NCI-H2196 (cell line): ENCODE measurements around the gene ANKS3.
"Not testable (repeated sequence)": the region's sequence is repeated elsewhere in the genome, so short reads cannot be mapped to it uniquely, and the experiment has no call there.

ENCODE experiments used
- DNase-seq: peaks from one replicate; lab custom pipeline; 2025; ENCODE audit not compliant: unreplicated experiment; lab: John Stamatoyannopoulos, UW

Gene ANKS3

DNA sequence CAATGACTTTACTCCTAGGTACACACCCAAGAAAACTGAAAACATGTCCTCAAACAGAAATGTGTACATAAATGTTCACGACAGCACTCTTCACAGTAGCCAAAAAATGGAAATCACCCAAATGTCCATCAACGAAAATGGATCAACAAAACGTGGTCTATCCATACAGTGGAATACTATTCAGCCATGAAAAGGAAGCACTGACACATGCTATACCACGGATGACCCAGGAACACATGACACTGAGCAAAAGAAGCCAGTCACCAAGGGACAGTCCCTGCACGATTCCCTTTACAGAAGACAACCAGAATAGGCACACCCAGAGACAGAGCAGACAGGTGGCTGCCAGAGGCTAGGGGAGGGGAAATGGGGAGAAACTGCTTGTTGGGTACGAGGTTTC lies 21.6 kb upstream of the ANKS3 start:
- no peak for DNase-seq

DNA sequence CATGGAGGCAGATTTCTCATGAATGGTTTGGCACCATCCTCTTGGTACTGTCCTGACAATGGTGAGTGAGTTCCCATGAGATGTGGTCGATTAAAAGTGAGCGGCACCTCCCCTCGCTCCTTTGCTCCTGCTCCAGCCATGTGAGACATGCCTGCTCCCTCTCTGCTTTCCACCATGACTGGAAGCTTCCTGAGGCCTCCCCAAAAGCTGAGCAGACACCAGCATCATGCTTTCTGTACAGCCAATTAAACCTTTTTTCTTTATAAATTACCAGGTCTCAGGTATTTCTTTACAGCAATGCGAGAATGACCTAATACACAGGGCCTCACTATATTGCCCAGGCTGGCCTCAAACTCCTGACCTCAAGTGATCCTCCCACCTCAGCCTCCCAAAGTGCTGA lies 20.8 kb upstream of the ANKS3 start:
- no peak for DNase-seq

DNA sequence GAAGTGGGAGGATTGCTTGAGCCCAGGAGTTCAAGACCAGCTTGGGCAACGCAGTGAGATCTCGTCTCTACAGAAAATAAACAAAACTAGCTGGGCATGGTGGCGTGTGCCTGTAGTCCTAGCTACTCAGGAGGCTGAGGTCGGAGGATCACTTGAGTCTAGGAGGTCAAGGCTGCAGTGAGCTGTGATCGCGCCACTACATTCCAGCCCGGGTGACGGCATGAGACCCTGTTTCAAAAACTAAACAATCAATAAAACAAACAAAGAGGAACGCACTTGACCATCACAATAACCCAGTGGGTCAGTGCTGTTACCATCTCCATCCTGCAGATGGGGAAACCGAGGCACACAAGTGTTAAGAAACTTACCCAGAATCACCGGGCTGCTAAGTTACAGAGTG lies 19.2 kb upstream of the ANKS3 start:
- DNase-seq: no peak

DNA sequence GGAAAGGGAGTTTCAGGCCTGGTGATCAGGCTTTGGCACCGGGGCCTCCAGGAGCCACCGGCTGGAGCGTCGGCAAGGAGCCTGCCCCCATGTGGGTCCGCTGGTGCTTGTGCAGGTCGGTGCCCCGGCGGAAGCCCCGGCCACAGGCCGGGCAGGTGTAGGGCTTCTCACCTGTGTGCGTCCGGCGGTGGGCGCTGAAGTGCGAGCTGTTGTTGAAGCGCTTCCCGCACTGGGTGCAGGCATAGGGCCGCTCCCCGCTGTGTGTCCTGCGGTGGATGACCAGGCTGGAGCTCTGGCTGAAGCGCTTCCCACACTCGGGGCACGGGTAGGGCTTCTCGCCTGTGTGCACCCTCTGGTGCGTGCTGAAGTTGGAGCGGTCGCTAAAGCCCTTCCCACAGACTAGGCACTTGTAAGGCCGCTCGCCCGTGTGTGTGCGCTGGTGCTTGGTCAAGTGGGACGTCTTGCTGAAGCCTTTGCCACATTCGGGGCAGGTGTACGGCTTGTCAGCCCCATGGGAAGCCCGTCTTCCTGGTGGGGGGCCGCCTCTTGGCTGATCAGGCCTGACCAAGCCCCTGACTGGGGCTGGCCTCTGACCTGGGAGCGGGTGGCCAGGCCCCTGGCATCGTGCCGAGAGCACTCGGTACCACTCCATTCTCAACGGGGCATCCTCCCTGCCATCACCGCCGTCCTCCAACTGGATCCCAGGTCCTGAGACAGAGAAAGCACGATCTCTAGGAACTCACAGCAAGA lies 18.5 kb upstream of the ANKS3 start:
- DNase-seq: no peak

DNA sequence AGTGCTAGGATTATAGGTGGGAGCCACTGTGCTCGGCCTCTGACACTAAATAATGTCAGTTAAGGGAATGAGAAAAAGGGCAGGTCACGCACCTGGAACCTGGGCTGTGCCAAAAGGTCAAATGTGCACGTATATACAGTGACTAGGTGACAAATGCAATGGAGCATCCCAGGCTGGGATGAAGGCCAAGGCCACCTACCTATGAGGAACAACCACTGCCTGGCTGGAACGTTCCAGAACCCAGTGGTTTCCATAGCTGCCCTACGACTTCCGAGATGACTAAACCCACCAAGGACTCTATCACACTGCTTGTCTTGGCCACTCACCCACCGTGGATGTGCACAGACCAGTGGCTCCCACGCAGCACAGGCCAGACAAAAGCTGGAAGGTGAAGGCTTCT lies 16.8 kb upstream of the ANKS3 start:
- DNase-seq: no peak

DNA sequence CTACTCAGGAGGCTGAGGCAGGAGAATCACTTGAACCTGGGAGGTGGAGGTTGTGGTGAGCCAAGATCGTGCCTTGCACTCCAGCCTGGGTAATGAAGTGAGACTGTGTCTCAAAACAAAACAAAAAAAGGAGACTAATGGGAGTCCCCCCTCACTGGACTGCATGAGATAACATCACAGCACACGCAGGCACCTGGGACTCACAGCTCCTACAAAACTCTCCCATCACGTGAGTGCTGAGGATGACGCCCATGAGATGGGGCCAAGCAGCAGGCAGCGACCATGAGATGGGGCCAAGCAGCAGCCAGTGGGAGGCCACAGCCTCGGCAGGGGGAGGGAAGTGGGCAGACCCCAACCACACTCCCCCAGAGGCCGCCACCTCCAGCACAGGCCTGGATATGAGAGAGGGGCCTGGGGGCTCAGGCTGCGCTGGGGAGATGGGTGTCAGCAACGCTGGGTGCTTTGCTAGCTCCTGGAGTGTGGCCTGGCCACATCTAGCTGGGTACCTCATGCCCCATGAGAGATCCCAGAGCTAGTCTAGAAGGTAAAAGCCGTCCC lies 15.7 kb upstream of the ANKS3 start:
- DNase-seq: no peak

DNA sequence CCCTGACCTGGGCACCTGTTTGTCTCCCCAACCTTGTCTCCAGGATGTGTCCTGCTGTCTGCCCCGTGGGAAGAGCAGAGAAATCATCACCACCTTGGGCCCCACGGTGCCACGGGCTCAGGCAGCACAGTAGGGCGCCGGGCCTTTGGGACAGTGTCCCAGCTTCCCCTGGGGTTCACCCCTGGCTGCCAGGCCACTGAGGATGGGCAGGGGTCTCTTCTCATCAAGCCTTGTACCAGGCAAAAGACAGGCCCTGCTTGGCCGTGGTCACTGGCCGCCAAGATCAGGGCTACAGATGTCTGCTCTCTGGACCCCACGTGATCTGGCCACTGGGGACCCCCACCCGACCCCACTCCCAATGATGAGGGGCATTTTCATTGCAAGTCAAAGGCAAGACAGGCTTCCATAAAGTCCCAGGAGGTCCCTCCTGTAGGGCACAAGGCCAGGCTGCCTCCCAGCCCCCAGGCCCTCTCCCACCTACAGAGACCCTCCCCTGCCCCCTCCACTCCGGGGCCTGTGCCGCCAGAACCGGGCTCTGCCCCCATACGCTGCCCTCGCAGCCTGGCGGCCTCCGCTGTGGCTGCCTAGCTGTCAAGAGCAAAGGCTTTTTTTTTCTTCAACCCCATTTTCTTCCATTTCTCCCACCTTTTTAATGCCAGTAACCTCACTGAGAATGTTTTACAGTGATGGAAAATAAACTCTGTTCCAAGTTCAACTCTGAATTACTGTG lies 14.8 kb upstream of the ANKS3 start:
- DNase-seq: no peak

DNA sequence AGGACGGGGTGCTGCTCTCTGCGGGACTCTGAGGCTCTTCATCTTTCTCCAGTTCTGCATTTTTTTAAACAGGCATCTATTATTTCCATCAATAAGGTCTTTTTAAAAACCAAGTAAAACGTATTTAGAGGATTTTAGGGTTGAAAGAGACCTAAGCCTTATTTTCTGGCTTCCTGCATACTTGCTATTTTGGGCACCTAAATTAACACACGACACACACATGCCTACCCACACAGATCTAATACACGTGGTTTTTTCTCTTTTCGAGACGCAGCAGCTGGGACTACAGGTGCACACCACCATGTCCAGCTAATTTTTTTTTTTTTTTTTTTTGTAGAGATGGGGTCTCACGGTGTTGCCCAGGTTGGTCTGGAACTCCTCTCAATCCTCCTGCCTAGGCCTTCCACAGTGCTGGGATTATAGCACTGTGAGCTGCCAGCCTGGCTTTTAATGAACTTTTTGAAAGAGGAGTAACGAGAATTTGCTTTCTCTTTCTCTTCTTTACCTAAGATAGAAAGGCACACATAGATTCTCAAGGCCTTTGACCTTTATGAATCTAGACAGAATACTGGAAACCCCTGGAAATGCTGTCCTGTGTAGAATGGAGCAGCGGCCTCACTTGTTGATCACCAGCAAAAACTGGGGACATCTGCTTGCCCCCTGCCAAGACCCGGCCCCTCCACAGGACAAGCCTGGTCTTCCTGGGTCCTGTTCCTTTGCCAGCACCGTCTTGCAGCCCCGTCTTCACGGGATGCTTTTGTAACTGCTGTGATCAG lies 14.0 kb upstream of the ANKS3 start:
- no peak for DNase-seq

DNA sequence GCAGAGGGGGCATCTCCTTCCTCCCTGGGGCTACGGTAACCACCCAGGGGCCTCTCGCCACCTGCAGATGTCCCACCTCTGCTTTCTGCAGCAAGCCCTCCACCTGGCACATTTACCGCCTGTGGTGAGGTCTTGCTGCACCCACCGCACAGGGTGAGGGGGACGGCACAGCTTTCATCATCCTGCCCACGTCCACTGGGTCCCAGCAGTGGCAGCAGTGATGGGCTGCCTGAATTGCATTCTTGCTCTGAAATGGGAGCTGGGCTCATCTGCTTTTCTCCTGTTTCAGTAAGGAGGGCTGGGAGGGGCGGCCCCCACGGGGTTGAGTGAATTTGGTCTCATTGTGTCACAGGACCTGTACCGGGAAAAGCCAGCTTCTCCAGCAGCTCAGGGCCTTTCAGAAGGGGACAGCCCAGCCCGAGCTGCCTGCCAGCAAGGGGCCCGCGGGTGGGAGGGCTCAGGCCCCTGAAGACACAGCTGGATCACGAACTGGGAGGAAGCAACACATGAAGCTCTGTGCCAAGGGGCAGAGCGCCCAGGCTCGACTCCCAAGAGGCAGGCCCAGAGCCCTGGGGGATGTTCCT lies 13.0 kb upstream of the ANKS3 start:
- no peak for DNase-seq

DNA sequence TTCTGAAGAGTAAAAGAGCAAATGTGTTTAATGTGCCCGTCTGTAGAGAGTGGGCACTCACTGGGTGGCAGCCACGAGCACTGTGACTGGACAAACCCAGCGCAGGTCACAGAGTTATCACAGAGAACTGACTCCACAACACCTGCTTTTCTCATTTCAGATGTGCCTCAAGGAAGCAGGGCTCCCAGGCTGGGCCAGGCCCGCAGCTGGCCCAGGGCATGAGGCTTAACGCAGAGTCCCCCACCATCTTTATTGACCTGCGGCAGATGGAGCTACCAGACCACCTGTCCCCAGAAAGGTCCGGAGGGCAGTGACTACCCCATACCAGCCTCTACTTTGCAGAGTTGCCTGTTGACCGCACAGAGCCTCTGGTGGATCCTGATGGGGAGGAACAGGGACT lies 12.1 kb upstream of the ANKS3 start:
- DNase-seq: no peak

DNA sequence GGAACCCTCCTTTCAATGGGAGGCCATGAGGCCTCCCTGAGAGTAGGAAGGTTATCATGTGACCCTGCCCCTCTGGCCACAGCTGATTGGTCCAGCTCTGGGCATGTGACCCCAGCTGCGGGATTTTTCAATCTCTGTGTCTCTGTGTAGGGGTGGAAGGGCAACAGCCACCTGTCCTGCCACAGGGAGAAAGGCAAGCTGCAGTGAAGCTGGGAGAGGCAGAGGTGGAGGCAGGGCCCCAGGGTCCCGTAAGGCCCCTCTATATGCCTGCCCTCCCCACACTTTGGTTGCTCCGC lies 11.2 kb upstream of the ANKS3 start:
- DNase-seq: no peak

DNA sequence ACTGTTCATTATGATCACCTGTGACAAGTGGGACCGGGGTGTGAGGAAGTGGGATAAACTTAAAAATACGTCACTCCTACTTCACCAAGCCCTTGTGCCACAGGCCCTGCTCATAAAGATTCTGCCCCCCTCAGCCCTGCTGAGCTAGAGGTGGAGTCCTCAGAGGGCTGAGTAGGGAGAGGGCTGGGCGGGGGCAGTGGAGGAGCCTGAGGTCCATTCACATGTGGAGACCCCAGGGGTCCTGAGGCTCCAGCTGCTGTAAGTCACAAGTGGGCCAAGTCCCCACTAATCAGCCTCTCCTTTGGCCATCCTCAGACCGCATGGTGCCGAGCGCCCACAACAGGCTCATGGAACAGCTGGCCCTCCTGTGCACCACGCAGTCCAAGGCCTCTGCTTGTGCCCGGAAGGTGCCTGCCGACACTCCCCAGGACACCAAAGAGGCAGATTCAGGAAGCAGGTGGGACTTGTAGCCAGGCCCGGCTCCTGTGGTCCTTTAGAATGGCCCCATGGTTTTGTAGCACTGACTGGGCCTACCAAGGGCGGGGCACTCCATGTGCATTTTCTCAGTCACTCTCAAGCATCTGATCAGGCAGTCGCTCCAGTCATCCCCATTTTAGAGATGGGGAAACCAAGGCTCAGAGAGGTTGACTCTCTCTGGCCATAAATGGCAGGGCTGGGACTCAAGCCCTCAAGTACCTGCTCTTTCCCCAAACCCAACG lies 10.6 kb upstream of the ANKS3 start:
- no peak for DNase-seq

DNA sequence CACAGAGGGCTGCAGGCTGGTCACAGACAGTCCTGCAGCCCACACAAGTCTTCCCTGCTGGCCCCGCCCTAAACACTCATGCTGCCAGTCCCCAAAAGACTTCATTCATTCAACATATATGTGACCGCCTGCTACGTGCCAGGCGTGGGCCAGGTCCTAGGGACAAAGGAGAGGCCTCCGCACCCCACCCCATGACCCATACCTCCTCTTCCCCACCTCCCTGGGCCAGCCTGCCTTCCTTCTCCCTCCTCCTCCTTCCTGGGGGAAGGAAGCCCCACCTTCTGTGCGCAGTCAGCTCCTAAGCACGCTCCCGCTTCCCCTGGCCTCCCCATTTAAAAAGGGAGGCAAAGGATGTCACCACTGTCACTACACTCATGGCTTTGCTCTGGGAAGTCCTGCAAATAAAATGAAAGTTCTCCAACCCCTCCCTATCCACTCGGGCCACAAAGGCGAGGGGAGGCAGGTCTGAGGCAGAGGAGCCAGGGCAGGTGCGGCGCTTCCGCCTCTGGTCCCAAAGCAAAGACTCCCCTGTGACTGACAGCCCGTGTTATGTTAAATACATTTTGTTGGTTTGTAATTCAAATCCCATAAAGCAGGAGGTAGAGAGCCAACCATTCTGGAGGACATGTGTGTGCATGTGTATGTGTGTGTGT lies 9.3 kb upstream of the ANKS3 start:
- DNase-seq: no peak

DNA sequence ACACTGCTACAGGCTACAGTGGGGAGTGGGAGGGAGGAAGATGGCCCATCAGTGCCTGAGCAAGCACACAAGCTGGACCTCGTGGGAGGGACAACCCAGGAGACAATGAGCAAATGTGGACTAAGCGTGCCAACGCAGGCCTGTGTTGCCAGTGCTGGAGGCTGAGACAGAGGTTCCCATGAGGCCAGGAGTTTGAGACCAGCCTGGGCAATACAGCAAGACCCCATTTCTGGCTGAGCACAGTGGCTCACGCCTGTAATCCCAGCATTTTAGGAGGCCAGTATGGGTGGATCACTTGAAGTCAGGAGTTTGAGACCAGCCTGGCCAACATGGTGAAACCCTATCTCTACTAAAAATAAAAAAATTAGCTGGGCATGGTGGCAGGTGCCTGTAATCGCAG lies 4.3 kb upstream of the ANKS3 start:
- not testable (repeated sequence) for DNase-seq

DNA sequence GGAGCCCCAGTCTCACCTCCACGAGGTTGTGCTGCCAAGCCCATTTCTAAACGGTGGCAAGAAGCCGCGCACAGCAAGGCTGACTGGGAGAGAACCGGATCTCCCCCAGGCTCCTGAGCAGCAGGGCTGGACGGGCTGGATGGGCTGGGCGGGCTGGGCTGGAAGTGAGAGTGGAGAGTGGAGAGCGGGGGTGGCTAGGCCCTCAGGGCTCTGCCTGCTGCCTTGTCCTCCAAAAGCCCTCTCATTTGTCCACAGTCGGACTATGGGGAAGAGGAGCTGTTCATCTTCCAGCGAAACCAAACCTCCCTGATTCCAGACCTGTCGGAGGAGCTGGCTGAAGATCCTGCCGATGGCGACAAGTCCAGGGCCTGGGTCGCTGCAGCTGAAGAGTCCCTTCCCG lies 3.5 kb upstream of the ANKS3 start:
- no peak for DNase-seq

DNA sequence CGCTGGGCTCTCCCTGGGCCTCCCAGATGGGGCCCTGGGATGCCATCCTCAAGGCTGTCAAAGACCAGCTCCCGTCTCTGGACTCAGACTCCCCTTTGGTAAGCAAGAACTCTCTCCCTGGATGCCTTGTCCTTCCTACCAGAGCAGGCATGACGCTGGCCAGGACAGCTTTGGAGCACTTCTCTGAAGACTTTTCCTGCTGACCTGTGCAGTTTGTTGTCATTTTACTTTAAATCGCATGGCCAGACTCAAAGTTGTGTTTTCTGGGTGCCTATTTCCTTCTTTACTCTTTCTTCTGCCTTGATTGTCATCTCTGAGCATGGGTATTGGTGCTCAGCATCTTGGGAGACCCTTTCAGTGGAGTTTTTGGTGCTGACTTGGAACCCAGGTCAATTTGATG lies 2.5 kb upstream of the ANKS3 start:
- DNase-seq: no peak

DNA sequence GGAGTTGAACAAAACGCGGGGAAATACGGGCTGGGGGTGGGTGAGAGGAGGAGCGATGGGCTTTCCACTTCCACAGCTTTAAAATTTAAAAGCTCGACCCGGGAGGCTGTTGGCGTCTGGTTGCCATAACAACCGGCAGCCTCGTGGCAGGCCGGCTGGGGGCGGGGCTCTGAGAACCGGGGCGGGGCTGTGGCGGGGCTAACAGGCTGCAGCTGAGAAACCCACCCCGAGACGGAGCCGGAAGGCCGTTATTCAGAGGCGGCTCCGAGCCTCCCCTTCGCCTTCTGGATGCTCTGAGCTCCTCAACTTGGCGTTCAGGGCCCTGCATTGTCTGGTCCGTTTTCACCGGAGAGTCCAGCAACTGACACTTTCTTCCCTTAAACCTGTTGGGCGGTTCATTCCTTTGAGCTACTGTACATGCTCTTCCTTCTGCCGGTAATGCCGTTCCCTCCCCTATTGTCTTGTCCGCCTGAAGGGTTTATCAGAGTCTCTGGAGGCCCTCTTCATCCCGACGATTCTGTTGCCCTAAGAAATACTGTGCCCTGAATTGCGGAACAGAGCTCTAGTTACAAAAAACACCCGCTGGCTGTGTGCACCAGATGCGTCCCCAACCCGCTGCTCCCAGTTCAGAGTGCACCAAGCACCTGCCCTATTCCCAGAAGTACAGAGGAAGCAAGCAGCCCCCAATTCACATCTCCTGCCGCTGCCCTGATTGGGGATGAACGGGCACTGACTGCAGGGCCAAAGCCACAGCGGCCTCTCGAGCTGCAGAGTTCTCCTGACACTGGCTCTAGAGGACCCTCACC lies 862 bp upstream of the ANKS3 start:
- peak; percentile 77 for DNase-seq

DNA sequence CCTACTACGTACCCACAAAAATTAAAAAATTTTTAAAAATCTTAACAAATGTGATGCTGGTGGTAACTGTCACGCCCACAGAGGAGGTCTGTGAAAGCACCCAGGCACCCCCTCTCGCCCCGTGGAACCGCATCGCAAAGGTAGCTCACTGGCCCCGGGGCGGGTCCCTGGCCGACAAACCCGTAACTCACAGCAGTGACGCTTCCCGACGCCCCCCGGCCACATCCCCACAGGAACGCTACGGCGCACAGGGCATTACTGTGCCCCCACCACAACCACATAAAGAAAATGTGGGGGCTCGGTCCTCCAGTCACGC lies 366 bp downstream of the ANKS3 start:
- no peak for DNase-seq

DNA sequence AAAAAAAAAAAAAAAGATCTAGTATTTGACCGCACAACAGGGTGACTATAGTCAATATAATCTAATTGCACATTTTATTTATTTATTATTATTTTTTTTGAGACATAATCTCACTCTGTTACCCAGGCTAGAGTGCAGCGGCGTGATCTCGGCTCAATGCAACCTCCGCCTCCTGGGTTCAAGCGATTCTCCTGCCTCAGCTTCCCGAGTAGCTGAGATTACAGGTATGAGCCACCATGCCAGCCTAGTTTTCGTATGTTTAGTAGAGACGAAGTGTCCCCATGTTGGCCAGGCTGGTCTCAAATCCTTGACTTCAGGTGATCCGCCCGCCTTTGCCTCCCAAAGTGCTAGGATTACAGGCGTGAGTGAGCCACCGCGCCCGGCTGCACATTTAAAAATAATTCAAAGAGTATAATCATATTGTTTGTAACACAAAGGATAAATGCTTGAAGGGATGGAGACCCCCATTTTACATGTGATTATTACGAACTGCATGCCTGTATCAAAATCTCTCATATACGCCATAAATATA lies 794 bp downstream of the ANKS3 start:
- no peak for DNase-seq

DNA sequence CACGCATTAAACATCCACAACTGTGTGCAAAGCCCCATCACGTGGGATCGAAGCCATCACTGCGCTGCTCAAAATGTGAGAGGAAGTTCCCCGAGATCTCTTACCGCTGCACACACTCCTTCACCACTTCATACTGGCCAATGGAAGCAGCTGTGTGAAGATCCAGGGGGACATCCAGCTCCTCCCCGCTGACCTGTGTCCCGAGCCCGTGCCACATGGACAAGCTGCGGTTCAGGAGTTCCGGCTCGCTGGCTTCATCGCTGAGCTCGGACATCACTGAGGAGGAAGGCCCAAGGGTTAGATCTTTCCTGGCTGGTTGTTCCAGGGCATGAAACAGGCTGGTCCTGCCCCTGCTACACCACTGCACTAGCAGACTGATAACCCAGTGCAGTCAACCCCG lies 4.2 kb downstream of the ANKS3 start:
- no peak for DNase-seq
